Fibroblast of skin of left biceps (primary cell): ENCODE measurements around the gene CEP97.
A peak's percentile ranks its signal among the peaks of the same experiment; 100 is the strongest.
"Not testable (repeated sequence)": the region's sequence is repeated elsewhere in the genome, so short reads cannot be mapped to it uniquely, and the experiment has no call there.

Experiments
- DNase-seq, 2 experiments: peaks; one replicate each; pipeline ENCODE4 v3.0.0-alpha.2; 2013; ENCODE audit warnings: low read depth in 2 of 2

CEP97 gene

GRCh38 chr3:101724329-101725193 is at the start of gene CEP97:
Gene CEP97 (plus strand): TSS chr3:101724614. CDS start chr3:101724677, 63 bp downstream.
- peak; percentile 81 to 83 for DNase-seq

GRCh38 chr3:101675709-101676215 is 48.7 kb upstream of the CEP97 start:
- no peak for DNase-seq

GRCh38 chr3:101676216-101676764 is 48.1 kb upstream of the CEP97 start:
- DNase-seq, result peak; percentile 90 to 91

- peak; percentile 100 for DNase-seq
Measured at GRCh38 chr3:101676765-101677435, 47.5 kb upstream of the CEP97 start, which contains the start of gene ZBTB11. Gene ZBTB11 (minus strand): TSS chr3:101677132. CDS start chr3:101676914, 218 bp downstream.

GRCh38 chr3:101677436-101678286 is 46.8 kb upstream of the CEP97 start:
- DNase-seq, result no peak

GRCh38 chr3:101678837-101679236 is 45.6 kb upstream of the CEP97 start:
- not testable (repeated sequence) for DNase-seq

GRCh38 chr3:101680466-101680865 is 43.9 kb upstream of the CEP97 start:
- no peak for DNase-seq

- no peak for DNase-seq
Measured at GRCh38 chr3:101685050-101685400, 39.4 kb upstream of the CEP97 start.

GRCh38 chr3:101685870-101686307 is 38.5 kb upstream of the CEP97 start:
- no peak for DNase-seq

GRCh38 chr3:101687142-101687931 is 37.1 kb upstream of the CEP97 start:
- no peak for DNase-seq

GRCh38 chr3:101689286-101689685 is 35.1 kb upstream of the CEP97 start:
- DNase-seq, result no peak

GRCh38 chr3:101690972-101691371 is 33.4 kb upstream of the CEP97 start:
- DNase-seq, result no peak

- not testable (repeated sequence) for DNase-seq
Measured at GRCh38 chr3:101691685-101692671, 32.4 kb upstream of the CEP97 start.

- not testable (repeated sequence) for DNase-seq
Measured at GRCh38 chr3:101693540-101693939, 30.9 kb upstream of the CEP97 start.

- DNase-seq, result not testable (repeated sequence)
Measured at GRCh38 chr3:101694836-101695235, 29.6 kb upstream of the CEP97 start.

GRCh38 chr3:101695779-101696372 is 28.5 kb upstream of the CEP97 start:
- no peak for DNase-seq

GRCh38 chr3:101701696-101702634 is 22.4 kb upstream of the CEP97 start:
- no peak for DNase-seq

- DNase-seq, result no peak
Measured at GRCh38 chr3:101702726-101703125, 21.7 kb upstream of the CEP97 start.
